Muscle of leg (tissue), 11 donors: Measurements from ENCODE around the gene NOTCH2. TPM values are rescaled to one million over a fixed set of nuclear protein-coding genes. Genes with fewer than 3 reads are reported as not detected.
"Not testable (repeated sequence)": the region's sequence is repeated elsewhere in the genome, so short reads cannot be mapped to it uniquely, and the experiment has no call there.

Experiments used
- DNase-seq: peaks from one replicate; pipeline ENCODE4 v3.0.0; 2013
- H3K27ac ChIP-seq: one replicate; pipeline ENCODE4 v1.5.1; 2013; ENCODE audit warnings: mild to moderate bottlenecking, low read length, control low read depth
- H3K27me3 ChIP-seq: one replicate; pipeline ENCODE4 v1.6.1; 2013; ENCODE audit warnings: low read length; ENCODE audit not compliant: control insufficient read depth, insufficient read depth
- H3K36me3 ChIP-seq: one replicate; pipeline ENCODE4 v1.6.1; 2013; ENCODE audit warnings: low read length; ENCODE audit not compliant: control insufficient read depth, insufficient read depth
- H3K4me1 ChIP-seq: one replicate; pipeline ENCODE4 v1.6.1; 2013; ENCODE audit warnings: low read length; ENCODE audit not compliant: control insufficient read depth, insufficient read depth
- H3K4me3 ChIP-seq: one replicate; pipeline ENCODE4 v1.5.1; 2013; ENCODE audit warnings: low read length, control low read depth
- H3K9me3 ChIP-seq: replicated peaks from 2 replicates; pipeline ENCODE4 v1.6.1; 2013; ENCODE audit warnings: low read depth, low read length; ENCODE audit not compliant: control insufficient read depth
- WGBS: methylation state at CpG from one replicate; pipeline ENCODE4 v1.1.5; 2013; ENCODE audit warnings: missing lambda C conversion rate; ENCODE audit not compliant: insufficient coverage; 5-methylcytosine and 5-hydroxymethylcytosine counted together
- polyA plus RNA-seq, 8 donors: library from polyadenylated mRNA; unstranded; fragments of 120-200 nt; gene quantifications; one replicate each; pipeline versions ENCODE4 v1.2.1 to v1.2.3, GENCODE V29; 2013; ENCODE audit warnings: inconsistent platforms in 1 of 8, low replicate concordance in 1 of 8; ENCODE audit not compliant: insufficient read length in 8 of 8, insufficient read depth in 1 of 8
- total RNA-seq: library from RNA; stranded (reverse); fragments of 120-200 nt; gene quantifications from one replicate; pipeline ENCODE4 v1.2.4, GENCODE V29; 2013

NOTCH2 gene
- total and polyA plus RNA-seq, 9 donors: 34.9 to 79.5 (median 59.4) TPM

GRCh38 chr1:119995975-119996374 lies 73.5 kb downstream of the NOTCH2 start:
- peak overlapping the region; percentile 47 for H3K27ac ChIP-seq

GRCh38 chr1:119988306-119989062 lies 81.0 kb downstream of the NOTCH2 start:
- Histone ChIP-seq H3K9me3 (no peaks in the 10 kb centered on the region), H3K36me3 (peaks cover 11% of the 10 kb centered on the region), H3K27ac (no peak overlapping the region), H3K4me3 (no peak overlapping the region), H3K4me1 (peaks cover 5% of the 10 kb centered on the region), H3K27me3 (no peaks in the 10 kb centered on the region)
- no CpG with 5 or more reads among the region's 2 CpGs for WGBS
- DNase-seq: no peak

More at GRCh38 chr1:119995975-119996374, 73.5 kb downstream of the NOTCH2 start:
- peak; percentile 88 for DNase-seq
- not testable (repeated sequence) for H3K4me3 ChIP-seq, H3K4me1 ChIP-seq, H3K36me3 ChIP-seq, H3K27me3 ChIP-seq, H3K9me3 ChIP-seq
- no CpG with 5 or more reads among the region's 2 CpGs for WGBS

GRCh38 chr1:119987686-119988085 lies 81.8 kb downstream of the NOTCH2 start:
- H3K36me3 ChIP-seq: peaks cover 11% of the 10 kb centered on the region
- H3K27me3 ChIP-seq: no peaks in the 10 kb centered on the region
- no peaks in the 10 kb centered on the region for H3K9me3 ChIP-seq
- DNase-seq: no peak
- WGBS: no CpG with 5 or more reads among the region's 1 CpG
- H3K4me1 ChIP-seq: peaks cover 5% of the 10 kb centered on the region
- H3K27ac ChIP-seq: peak overlapping the region; percentile 7
- no peak overlapping the region for H3K4me3 ChIP-seq

- Histone ChIP-seq H3K27ac (no peak overlapping the region), H3K27me3 (no peaks in the 10 kb centered on the region), H3K36me3 (peaks cover 11% of the 10 kb centered on the region), H3K9me3 (no peaks in the 10 kb centered on the region), H3K4me3 (no peak overlapping the region), H3K4me1 (peaks cover 5% of the 10 kb centered on the region)
- 35% methylated on average over 2 of the region's 2 CpGs for WGBS
- peak; percentile 68 for DNase-seq
Observed at GRCh38 chr1:119987112-119987511, 82.3 kb downstream of the NOTCH2 start.

GRCh38 chr1:119986007-119986497 lies 83.4 kb downstream of the NOTCH2 start:
- Histone ChIP-seq H3K4me1 (peaks cover 5% of the 10 kb centered on the region), H3K4me3 (no peak overlapping the region), H3K27ac (no peak overlapping the region), H3K9me3 (no peaks in the 10 kb centered on the region), H3K27me3 (no peaks in the 10 kb centered on the region), H3K36me3 (peaks cover 11% of the 10 kb centered on the region)
- no CpG with 5 or more reads among the region's 3 CpGs for WGBS
- DNase-seq: no peak

GRCh38 chr1:119984771-119985170 lies 84.7 kb downstream of the NOTCH2 start:
- Histone ChIP-seq H3K36me3 (peaks cover 11% of the 10 kb centered on the region), H3K4me1 (peaks cover 5% of the 10 kb centered on the region), H3K4me3 (no peak overlapping the region), H3K27ac (no peak overlapping the region), H3K9me3 (no peaks in the 10 kb centered on the region), H3K27me3 (no peaks in the 10 kb centered on the region)
- no CpG with 5 or more reads among the region's 1 CpG for WGBS
- DNase-seq: no peak

GRCh38 chr1:119981986-119982815 lies 87.3 kb downstream of the NOTCH2 start:
- peaks cover 3% of the 10 kb centered on the region for H3K4me1 ChIP-seq
- no peaks in the 10 kb centered on the region for H3K27me3 ChIP-seq
- WGBS: no CpG with 5 or more reads among the region's 1 CpG
- H3K27ac ChIP-seq: no peak overlapping the region
- DNase-seq: peak; percentile 86
- no peak overlapping the region for H3K4me3 ChIP-seq
- peaks cover 11% of the 10 kb centered on the region for H3K36me3 ChIP-seq
- no peaks in the 10 kb centered on the region for H3K9me3 ChIP-seq

- WGBS: 80% methylated on average over 1 of the region's 5 CpGs
- Histone ChIP-seq H3K9me3 (no peaks in the 10 kb centered on the region), H3K4me1 (no peaks in the 10 kb centered on the region), H3K27ac (no peak overlapping the region), H3K36me3 (peaks cover 8% of the 10 kb centered on the region), H3K4me3 (no peak overlapping the region), H3K27me3 (no peaks in the 10 kb centered on the region)
- DNase-seq: no peak
Observed at GRCh38 chr1:119981496-119981895, 88.0 kb downstream of the NOTCH2 start.

GRCh38 chr1:119978018-119978505 lies 91.4 kb downstream of the NOTCH2 start:
- no peak overlapping the region for H3K27ac ChIP-seq
- peaks cover 6% of the 10 kb centered on the region for H3K36me3 ChIP-seq
- WGBS: 64% methylated on average over 3 of the region's 4 CpGs
- H3K4me3 ChIP-seq: no peak overlapping the region
- no peaks in the 10 kb centered on the region for H3K9me3 ChIP-seq
- DNase-seq: no peak
- H3K27me3 ChIP-seq: no peaks in the 10 kb centered on the region
- H3K4me1 ChIP-seq: no peaks in the 10 kb centered on the region

GRCh38 chr1:119977113-119977736 lies 92.2 kb downstream of the NOTCH2 start:
- H3K27ac ChIP-seq, H3K27me3 ChIP-seq, H3K36me3 ChIP-seq, H3K4me3 ChIP-seq, DNase-seq, H3K4me1 ChIP-seq, H3K9me3 ChIP-seq: not testable (repeated sequence)
- 93% methylated on average over 2 of the region's 8 CpGs for WGBS
